Glomerular visceral epithelial cell (primary cell): ENCODE data around the gene EFCAB9.
A peak's percentile ranks its signal among the peaks of the same experiment; 100 is the strongest.
"Not testable (repeated sequence)": the region's sequence is repeated elsewhere in the genome, so short reads cannot be mapped to it uniquely, and the experiment has no call there.

Experiments
- DNase-seq: peaks from one replicate; pipeline ENCODE4 v3.0.0-alpha.2; 2016; ENCODE audit errors: extremely low spot score

EFCAB9 gene

GRCh38 chr5:172193872-172194271 lies at the start of gene EFCAB9:
TSS of gene EFCAB9 (plus strand) at chr5:172194172. CDS start at chr5:172194173, 1 bp downstream.
- DNase-seq: no peak

DNA sequence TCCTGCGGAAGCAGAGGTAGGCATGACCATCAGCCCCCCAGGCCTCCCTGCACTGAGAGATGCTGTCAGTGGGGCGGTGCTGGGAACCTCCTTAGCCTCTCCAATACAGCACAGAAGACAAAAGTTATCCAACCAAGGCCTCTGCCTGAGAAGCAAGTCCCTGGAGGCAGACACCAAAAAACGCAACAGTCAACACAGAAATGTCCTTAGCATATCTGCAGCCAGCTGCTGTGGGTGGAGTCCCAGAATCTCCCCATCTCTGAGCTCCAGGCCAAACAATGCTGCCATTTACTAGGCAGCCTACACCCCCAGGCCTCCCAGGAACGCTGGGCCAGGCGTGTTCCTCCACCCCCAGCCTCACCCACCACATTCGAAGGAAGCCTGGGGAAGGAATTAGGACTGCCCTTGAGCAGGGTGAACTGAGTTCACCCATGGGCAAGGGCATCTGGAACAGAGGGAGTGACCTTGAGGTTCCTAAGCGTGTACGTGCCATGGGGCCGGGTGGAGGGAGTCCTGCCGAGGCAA lies 49.6 kb upstream of the EFCAB9 start:
- no peak for DNase-seq

DNA sequence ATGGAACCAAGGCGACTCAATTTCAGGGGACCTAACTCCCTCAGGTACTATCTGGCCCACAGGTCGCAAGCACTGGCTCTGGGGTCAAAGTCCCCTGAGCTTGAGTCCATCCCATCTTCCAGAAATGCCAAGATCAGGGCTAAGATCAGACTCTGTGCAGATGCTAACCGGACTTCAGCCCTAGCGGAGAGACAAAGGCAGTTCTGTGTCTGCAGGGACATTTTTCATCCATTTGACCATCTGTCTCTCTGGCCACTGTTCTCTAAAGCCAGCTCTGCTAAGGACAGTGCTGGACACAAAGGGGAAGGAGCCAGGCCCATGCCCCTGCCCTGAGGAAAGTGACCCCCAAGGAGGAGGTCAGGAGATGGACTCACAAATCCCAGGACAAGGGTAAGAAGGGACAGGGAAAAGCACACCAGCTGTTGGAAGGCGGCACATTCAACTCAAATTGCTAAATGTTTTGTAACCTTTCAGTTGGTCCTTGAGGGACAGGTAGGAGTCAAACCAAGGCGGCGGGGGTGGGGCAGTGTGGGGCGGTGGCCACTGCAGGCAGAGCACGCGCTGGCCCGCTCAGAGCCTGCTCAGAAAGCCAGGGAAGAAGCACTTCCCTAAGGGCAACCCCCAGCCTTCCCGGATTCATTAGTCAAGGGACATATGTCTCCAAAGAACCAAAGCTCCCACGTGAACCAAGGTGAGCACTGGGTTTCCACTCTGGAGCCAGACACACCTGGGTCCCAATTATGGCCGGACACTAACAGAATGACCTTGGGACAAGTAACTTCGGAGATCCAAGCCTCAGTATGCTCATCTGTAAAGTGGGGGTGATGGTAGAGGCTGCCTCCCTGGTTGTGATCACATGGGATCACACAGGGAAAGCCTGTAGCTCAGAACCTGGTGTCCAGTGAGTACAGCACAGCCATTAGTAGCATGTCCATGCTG lies 48.8 kb upstream of the EFCAB9 start:
- DNase-seq: no peak

GRCh38 chr5:172145870-172146747 lies 47.9 kb upstream of the EFCAB9 start:
- DNase-seq: peak; percentile 25

- DNase-seq: no peak
Measured at GRCh38 chr5:172146748-172147092, 47.3 kb upstream of the EFCAB9 start.

DNA sequence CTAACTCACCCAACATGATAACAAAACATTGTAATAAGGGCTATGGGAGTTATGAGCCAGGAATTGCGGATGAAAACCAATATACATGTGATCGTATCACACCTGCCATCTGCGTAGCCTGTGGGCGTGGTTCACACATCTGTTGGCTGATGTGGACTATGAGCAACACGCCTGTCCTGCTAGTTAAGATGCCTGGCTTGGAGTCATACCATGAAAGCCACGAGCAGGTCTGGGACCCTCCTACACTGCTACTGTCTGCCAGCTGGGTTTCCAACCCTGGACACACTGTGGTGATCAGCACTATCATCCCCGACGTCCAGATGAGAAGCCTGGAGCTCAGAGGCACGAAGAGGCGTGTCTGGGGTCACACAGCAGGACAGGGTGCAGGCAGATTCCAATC lies 46.1 kb upstream of the EFCAB9 start:
- DNase-seq: no peak

GRCh38 chr5:172148381-172148780 lies 45.6 kb upstream of the EFCAB9 start:
- no peak for DNase-seq

DNA sequence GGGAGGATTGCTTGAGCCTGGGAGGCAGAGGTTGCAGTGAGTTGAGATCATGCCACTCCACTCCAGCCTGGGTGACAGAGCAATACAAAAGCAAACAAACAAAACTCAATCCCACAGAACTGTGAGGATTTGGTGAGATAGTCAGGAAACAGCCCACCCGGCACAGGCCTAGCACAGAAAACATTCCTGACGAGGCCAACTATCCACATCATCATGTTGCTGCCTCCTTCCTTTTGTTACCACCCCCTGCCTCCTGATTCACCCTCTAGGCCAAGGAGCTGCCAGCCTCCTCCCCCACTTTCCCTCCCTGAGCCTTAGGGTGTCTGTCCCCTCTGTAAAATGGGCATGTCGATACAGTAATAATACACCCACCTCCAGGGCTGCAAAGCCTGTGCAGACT lies 44.9 kb upstream of the EFCAB9 start:
- DNase-seq: no peak

GRCh38 chr5:172149481-172149880 lies 44.5 kb upstream of the EFCAB9 start:
- not testable (repeated sequence) for DNase-seq

DNA sequence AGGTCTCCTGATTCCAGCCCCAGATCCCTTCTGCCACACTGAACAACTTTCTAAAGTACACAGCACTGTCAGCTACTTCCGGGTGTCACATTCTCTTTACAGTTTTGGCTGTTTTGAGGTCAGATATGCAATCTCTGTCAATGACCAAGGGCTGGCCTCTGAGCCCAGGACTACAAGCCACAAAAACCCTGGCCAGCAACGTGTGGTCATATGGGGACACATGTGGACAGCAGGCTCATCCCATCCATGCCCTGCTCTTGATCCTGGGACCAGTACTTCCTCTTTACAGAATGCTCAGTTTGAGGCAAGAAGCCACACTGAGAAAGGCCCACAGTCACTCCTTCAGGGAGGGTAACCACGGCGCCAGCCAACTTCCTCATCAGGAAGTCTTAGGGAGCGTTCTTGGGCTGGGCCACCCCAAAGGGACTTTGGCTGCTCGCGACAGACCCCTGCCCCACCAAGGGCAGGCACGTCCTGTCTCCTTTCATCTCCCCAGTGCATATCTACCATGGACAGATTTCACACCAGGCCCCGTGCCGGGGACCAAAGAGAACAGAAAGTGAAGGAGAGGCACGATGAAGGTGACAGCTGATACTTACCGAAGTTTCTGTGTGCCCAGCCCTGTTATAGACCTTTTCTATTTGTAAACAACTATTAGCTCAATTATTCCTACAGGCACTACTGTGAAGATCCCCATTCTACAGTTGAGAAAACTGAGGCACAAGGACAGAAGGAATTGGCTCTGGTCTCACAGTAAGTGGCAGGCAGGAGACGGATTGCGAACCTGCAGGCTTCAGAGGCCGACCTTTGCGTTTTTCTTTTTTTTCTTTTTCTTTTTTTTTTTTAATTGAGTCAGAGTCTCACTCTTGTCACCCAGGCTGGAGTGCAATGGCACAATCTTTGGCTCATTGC lies 43.2 kb upstream of the EFCAB9 start:
- DNase-seq: peak; percentile 20

DNA sequence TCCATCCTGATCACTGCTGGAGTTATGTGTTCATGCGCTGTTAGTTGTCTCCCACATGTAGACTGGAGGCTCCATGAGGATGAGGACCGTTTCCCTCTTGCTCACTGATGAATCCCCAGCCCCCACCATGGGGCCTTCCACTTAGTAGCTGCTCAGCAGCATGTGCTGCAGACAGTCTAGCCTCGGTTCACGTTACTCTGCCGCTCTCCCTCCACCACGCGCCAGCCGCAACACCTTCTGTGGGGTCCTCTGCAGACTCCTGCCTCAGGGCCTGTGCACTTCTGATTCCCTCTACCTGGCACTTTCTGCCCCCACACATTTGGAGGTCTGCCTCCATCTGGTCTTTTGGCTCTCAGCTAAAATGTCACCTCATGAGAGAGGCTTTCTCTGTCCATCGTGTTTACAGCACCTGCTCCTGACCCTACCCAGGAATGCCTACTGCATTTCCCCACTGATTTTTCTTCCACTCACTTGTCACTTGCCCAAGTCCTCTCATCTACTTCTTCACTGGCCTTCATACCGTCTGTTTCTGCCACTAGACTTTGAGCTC lies 42.2 kb upstream of the EFCAB9 start:
- DNase-seq: no peak

GRCh38 chr5:172153695-172154094 lies 40.3 kb upstream of the EFCAB9 start:
- DNase-seq: no peak

DNA sequence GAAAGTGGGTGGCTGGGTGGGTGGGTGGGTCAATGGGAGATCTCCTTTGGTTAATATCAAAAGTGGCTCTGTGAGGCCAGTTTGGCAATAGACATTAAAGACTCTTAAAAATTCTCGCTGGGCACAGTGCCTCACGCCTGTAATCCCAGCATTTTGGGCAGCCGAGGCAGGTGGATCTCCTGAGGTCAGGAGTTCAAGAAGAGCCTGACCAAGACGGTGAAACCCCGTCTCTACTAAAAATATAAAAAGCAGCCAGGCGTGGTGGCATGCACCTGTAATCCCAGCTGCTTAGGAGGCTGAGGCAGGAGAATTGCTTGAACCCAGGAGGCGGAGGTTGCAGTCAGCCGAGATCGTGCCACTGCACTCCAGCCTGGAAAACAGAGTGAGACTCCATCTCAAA lies 38.9 kb upstream of the EFCAB9 start:
- not testable (repeated sequence) for DNase-seq

- no peak for DNase-seq
Measured at GRCh38 chr5:172156541-172156994, 37.4 kb upstream of the EFCAB9 start.

DNA sequence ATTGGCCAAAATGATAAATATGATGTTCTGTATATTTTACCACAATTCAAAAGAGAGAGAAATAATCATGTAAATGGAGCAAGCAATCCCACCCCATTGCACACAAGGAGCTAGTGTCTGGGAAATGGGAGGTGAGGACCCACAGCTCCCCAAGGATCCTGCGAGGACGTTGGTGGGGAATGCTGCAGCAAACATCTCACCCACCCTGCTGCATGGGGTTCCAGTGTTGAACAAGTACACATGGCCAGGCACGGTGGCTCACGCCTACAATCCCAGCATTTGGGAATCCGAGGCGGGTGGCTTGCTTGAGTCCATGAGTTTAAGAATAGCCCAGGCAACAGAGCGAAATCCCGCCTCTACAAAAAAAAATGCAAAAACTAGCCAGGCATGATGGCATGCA lies 35.0 kb upstream of the EFCAB9 start:
- DNase-seq: no peak

GRCh38 chr5:172160506-172160905 lies 33.5 kb upstream of the EFCAB9 start:
- DNase-seq: no peak

DNA sequence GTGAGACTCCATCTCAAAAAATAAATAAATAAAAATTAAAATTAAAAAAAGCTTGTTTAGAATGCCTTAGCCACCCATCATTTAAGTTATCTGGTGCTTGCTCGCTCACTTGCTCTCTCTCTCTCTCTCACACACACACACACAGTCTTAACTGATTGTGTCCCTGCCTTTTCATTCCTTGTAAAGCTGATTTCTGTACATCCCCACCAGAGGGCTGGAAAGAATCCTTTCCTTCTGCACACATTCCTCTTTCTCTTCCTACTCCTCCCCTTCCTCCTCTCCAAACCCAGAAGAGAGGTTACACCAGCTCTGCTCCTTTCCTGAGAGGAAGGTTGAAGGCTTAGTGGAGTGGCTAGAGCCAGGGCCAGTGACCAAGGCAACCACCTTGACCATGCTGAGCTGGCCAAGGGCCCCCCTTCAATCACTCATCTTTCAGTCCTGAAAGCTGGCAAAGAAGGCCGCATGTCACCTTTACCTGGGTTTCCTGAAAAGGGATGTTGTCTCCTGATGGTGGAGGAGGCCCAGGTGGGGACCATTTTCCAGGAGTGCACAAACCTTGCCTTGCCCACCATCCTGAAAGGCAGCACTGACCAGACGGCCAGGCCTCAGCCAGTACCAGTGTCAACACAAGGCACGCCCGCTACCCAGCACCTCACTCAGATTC lies 31.5 kb upstream of the EFCAB9 start:
- DNase-seq: no peak

- DNase-seq: no peak
Measured at GRCh38 chr5:172162987-172163343, 31.0 kb upstream of the EFCAB9 start.

- DNase-seq: no peak
Measured at GRCh38 chr5:172163346-172163745, 30.6 kb upstream of the EFCAB9 start.

- no peak for DNase-seq
Measured at GRCh38 chr5:172164769-172165212, 29.2 kb upstream of the EFCAB9 start.
